PC-3 (cell line): ENCODE data around the gene RND3.

Experiments used
- CTCF ChIP-seq: fragments of 300-600 bp; sonication (generic); conservative IDR thresholded peaks from 2 replicates; pipeline ENCODE4 v1.5.1; 2017; ENCODE audit warnings: antibody characterized with exemption, low read depth, mild to moderate bottlenecking, low read length
- EZH2 ChIP-seq: fragments of 300-600 bp; sonication (generic); IDR thresholded peaks from one replicate; pipeline ENCODE4 v1.6.1; 2017; ENCODE audit warnings: antibody characterized with exemption, mild to moderate bottlenecking, low read length; ENCODE audit not compliant: unreplicated experiment
- EZH2phosphoT487 ChIP-seq: fragments of 300-600 bp; sonication (generic); IDR thresholded peaks from 2 replicates; pipeline ENCODE4 v1.6.1; 2018; ENCODE audit warnings: mild to moderate bottlenecking, antibody characterized with exemption, low read length, borderline replicate concordance

GRCh38 chr2:150477347-150477746 lies 10.1 kb downstream of the RND3 start:
- TF ChIP-seq EZH2 = no peak
- no peak for TF ChIP-seq EZH2phosphoT487
- TF ChIP-seq CTCF = no peak
